Heart left ventricle (tissue), 16 donors: ENCODE data around the gene EHF. TPM values are rescaled to one million over a fixed set of nuclear protein-coding genes. Genes with fewer than 3 reads are reported as not detected.

Experiments used
- ATAC-seq, 4 donors: fragments of 200-7000 bp; cut with Tn5 transposase; one replicate each; pipeline ENCODE4 v1.9.1; 2020 to 2022; ENCODE audit warnings: moderate library complexity in 4 of 4, mild to moderate bottlenecking in 3 of 4, moderate number of reproducible peaks in 1 of 4
- DNase-seq, 5 donors: peaks; one replicate each; pipeline ENCODE4 v3.0.0-alpha.2; 2020
- H3K27ac ChIP-seq, 12 donors: fragments of 200-600 bp; sonication (generic) in 4 of 12; one replicate each; pipeline versions ENCODE4 v1.5.0 to v1.8.0; 2016 to 2022; ENCODE audit warnings: mild to moderate bottlenecking in 2 of 12
- H3K27me3 ChIP-seq, 9 donors: fragments of 200-600 bp; sonication (generic) in 2 of 9; one replicate each; pipeline versions ENCODE4 v1.5.1 to v1.8.0; 2016 to 2022; ENCODE audit warnings: mild to moderate bottlenecking in 3 of 9
- H3K36me3 ChIP-seq, 9 donors: fragments of 200-600 bp; sonication (generic) in 2 of 9; one replicate each; pipeline versions ENCODE4 v1.5.0 to v1.8.0; 2018 to 2022; ENCODE audit warnings: mild to moderate bottlenecking in 2 of 9
- H3K4me1 ChIP-seq, 12 donors: fragments of 200-600 bp; sonication (generic) in 4 of 12; one replicate each; pipeline versions ENCODE4 v1.5.0 to v1.8.0; 2016 to 2022; ENCODE audit warnings: mild to moderate bottlenecking in 3 of 12
- H3K4me3 ChIP-seq, 12 donors: fragments of 200-600 bp; sonication (generic) in 4 of 12; one replicate each; pipeline versions ENCODE4 v1.5.0 to v1.8.0; 2017 to 2022; ENCODE audit warnings: mild to moderate bottlenecking in 9 of 12, moderate library complexity in 4 of 12
- H3K9me3 ChIP-seq, 12 donors: fragments of 200-600 bp; sonication (generic) in 4 of 12; one replicate each; pipeline versions ENCODE4 v1.5.0 to v1.8.0; 2016 to 2022; ENCODE audit warnings: mild to moderate bottlenecking in 1 of 12
- POLR2A ChIP-seq, 2 donors: fragments of 450-650 bp; IDR thresholded peaks; one replicate each; pipeline ENCODE4 v1.6.1; 2017; ENCODE audit warnings: antibody characterized with exemption in 2 of 2, mild to moderate bottlenecking in 2 of 2, moderate library complexity in 2 of 2
- WGBS, 4 donors: extraction: QIAGEN DNeasy Blood & Tissue Kit in 2 of 4; methylation state at CpG; one replicate each; pipeline versions ENCODE4 v1.1.5 to v1.1.7; 2013 to 2018; 5-methylcytosine and 5-hydroxymethylcytosine counted together
- intact Hi-C, 10 donors: fragments of 100-400 bp; cut with DNase I; formaldehyde crosslinking; loops; one replicate each; pipeline versions ENCODE4 v1.11.1 to v1.14.2; 2022
- polyA plus RNA-seq, 2 donors: library from polyadenylated mRNA; stranded (reverse); fragments of 200-250 nt; gene quantifications; one replicate each; pipeline ENCODE4 v1.2.3, GENCODE V29; 2013
- total RNA-seq, 9 donors: library from RNA; depleted of rRNA in 2 of 9; stranded (reverse); fragments of >200 nt in 2 of 9; fragmentation: NEBNext Ultra II Directional in 3 of 9; extraction: Animal tissue kit (Norgen Biotek cat#: 25700) in 3 of 9; gene quantifications; one replicate each; pipeline versions ENCODE4 v1.1.0 to v1.2.4, GENCODE V29; 2016 to 2023
- TF ChIP-seq, protein P1 (sequence below), 12 donors: fragments of 200-600 bp; sonication (generic) in 4 of 12; IDR thresholded peaks; one replicate each; pipeline versions ENCODE4 v1.5.0 to v1.8.0; 2018 to 2022; ENCODE audit warnings: antibody characterized with exemption in 12 of 12, mild to moderate bottlenecking in 5 of 12
- donor health status: ischemic (EF 13 %, LVEDD 7.1; RV severe dilation, severe dysfunction).
- donor health status: healthy with polysubstance abuse.
- donor health status: DM: no; HTN: yes; CAD: no.
- donor health status: DM: no; HTN: no; CAD: no.
- donor health status: ischemic (EF 25% LVEDD 6.9; RV normal size, moderate dysfunction).
- donor health status: ischemic (EF 25% LVEDD 5.7; RV mildly dilated, moderate dysfunction).
- donor health status: healthy.
- donor health status: DM: yes; HTN: yes; CAD: no.
- donor health status: ischemic (EF 35%, LVEDD 5.7; RV mildly dilated, moderate dysfunction).
- donor health status: nonischemic (EF 11% LVEDD 7.7; RV severe dilation, severe dysfunction).
- donor health status: DM: yes; HTN: yes; CAD: no.
- donor health status: PGD.
- donor health status: ischemic (EF 29% LVEDD 5.4; RV normal size, mild dysfunction).
- donor health status: nonischemic (EF 23%, LVEDD 6.1; RV moderate dilation, normal function).

The EHF gene
- total and polyA plus RNA-seq, 11 donors: 0.19 to 1.9 (median 0.67) TPM

DNA sequence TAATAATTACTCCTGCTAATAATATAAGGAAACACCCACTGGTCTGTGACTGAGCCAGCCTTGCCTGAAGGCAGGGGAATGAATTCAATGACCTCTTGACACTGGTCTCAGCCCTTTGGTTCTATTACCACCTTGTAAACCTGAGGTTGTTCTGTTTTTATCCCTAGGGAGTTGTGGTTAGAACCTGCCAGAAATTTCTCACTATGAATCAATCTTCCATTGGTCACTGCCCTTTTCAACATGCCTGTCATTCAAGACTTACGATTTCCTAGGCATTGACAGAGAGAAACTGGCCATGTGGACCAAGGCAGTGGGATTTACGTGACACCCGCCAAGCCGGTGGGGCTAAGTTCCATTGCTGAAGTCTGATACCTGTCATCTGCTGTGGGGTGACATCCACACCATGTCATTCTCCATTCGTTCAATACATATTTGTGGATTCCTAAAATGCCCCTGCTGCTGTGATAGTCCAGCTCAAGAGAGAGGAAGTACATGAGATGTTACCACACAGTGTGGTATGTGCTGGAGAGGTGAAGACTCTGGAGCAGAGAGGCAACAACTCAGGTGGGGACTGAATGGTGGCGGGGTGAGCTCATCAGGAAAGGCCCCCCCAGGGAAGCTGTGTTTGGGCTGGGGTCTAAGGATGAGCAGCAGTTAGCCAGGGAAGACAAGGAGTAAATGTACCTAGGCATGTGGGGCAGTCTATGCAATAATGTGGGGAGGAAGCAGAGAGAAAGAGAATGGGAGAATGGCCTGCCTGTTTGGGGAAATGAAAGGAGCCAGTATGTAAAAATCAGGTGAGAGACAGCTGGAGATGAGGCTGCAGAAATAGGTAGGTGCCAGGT lies 15.2 kb upstream of the EHF start:
- Histone ChIP-seq H3K27ac (no peak overlapping the region), H3K4me3 (no peak overlapping the region), H3K27me3 (no peaks in the 10 kb centered on the region), H3K4me1 (peaks cover 0 to 11% (median 2%) of the 10 kb centered on the region in 12 donors), H3K9me3 (no peaks in the 10 kb centered on the region), H3K36me3 (no peaks in the 10 kb centered on the region)
- intact Hi-C loops: no loop called here
- no peak for DNase-seq
- no peak for TF ChIP-seq POLR2A (IDR thresholded peaks at IDR 0.05)
- TF ChIP-seq, protein P1, sequence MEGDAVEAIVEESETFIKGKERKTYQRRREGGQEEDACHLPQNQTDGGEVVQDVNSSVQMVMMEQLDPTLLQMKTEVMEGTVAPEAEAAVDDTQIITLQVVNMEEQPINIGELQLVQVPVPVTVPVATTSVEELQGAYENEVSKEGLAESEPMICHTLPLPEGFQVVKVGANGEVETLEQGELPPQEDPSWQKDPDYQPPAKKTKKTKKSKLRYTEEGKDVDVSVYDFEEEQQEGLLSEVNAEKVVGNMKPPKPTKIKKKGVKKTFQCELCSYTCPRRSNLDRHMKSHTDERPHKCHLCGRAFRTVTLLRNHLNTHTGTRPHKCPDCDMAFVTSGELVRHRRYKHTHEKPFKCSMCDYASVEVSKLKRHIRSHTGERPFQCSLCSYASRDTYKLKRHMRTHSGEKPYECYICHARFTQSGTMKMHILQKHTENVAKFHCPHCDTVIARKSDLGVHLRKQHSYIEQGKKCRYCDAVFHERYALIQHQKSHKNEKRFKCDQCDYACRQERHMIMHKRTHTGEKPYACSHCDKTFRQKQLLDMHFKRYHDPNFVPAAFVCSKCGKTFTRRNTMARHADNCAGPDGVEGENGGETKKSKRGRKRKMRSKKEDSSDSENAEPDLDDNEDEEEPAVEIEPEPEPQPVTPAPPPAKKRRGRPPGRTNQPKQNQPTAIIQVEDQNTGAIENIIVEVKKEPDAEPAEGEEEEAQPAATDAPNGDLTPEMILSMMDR (IDR thresholded peaks at IDR 0.05): no peak
- 75 to 89% (median 79%) methylated on average over 6 of the region's 6 CpGs for WGBS, 4 donors
- no peak for ATAC-seq

DNA sequence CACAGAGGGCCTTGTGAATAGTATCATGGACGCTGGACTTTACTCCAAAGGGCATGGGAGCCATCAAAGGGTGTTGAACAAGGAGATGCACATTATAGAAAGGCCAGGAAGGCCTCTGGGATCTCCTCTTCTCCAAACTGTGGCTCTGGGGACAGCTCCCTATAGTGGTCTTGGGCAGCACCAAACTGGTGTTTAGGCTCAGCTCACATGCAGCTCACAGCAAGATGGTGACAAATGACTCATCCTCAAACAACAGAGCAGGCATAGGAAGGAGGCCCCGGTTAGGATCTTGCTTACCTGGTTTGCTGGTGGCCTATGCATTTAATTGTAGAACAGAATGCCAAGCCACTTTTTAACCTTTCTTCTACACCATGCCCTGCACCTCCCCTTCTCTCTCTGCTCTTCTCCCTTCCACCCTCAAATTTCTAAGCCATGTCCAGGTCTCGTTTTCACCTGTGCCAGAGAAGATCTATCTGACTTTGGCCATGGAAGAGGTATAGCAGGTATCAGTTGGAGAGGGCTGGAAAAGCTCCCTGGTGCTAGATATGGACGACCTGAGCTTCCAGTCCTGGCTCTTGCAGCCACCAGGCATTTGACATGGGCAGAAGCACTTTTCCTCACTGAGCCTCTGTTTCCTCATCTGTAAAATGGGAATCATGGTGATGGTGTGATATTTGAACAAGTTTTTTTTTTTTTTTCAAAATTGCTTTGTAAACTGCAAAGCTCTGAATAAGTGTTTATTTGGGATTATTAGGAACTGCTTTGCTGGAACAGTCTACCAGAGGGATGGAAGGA lies 14.4 kb upstream of the EHF start:
- 53 to 60% (median 58%) methylated on average over 4 of the region's 4 CpGs for WGBS, 4 donors
- peaks cover 0 to 2% (median 0%) of the 10 kb centered on the region in 12 donors for H3K4me1 ChIP-seq
- TF ChIP-seq, protein P1 (IDR thresholded peaks at IDR 0.05): no peak
- TF ChIP-seq POLR2A (IDR thresholded peaks at IDR 0.05): no peak
- DNase-seq: no peak
- H3K27ac ChIP-seq: no peak overlapping the region
- intact Hi-C loops: no loop called here
- no peak for ATAC-seq
- no peaks in the 10 kb centered on the region for H3K36me3 ChIP-seq
- H3K9me3 ChIP-seq: no peaks in the 10 kb centered on the region
- no peak overlapping the region for H3K4me3 ChIP-seq
- H3K27me3 ChIP-seq: no peaks in the 10 kb centered on the region

DNA sequence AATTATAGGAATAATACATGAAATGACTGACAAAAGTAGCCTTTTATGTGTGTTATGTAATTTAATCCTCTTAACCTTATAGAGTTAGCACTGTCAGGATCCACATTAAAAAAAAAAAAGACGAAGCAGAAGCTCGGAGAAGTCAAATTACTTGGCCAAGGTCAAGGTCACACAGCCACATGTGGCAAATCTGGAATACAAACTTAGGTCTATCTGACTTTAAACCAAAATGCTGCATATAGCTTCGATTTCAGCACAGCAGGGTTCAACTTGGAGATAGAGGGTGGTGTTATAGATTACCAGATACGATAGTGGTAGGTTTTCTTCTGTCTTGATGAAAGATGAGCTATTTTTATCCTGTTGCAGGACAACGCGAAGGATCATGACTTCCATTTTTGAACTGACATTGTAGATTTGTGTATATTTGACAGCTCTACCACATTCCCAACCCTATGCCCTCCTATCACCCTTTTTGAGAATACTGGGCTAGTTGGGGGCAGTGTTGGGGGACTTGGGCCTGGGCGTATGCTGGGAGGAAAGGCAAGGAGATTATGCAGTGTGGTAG lies 11.6 kb upstream of the EHF start:
- H3K4me1 ChIP-seq: peaks cover 0 to 18% (median 5%) of the 10 kb centered on the region in 12 donors
- DNase-seq: no peak
- ATAC-seq: no peak
- intact Hi-C loops: no loop called here
- no peaks in the 10 kb centered on the region for H3K27me3 ChIP-seq
- TF ChIP-seq, protein P1 (IDR thresholded peaks at IDR 0.05): no peak
- TF ChIP-seq POLR2A (IDR thresholded peaks at IDR 0.05): no peak
- H3K36me3 ChIP-seq: no peaks in the 10 kb centered on the region
- H3K4me3 ChIP-seq: no peak overlapping the region
- no peaks in the 10 kb centered on the region for H3K9me3 ChIP-seq
- H3K27ac ChIP-seq: no peak overlapping the region
- WGBS, 4 donors: 56 to 62% (median 59%) methylated on average over 7 of the region's 7 CpGs

DNA sequence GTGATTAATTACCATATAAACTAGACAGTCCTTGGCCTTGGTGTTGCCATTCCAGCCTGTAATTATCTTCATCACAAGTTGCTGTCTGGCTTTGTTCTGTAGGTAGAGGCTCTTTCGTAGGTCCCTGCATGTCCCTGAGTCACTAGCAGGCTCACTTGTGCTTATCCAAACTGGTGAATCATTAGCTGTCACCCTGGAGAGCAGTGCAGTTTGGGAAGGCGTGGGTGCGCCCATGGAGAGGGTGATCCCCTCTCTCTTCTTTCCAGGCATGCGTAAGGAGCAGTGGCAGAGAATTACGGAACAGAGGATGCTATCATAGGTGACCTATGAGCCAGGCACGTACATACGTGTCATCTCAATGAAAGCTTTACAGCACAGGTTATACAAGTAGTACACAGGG lies 11.0 kb upstream of the EHF start:
- no peaks in the 10 kb centered on the region for H3K36me3 ChIP-seq
- ATAC-seq (no peak), DNase-seq (no peak)
- H3K4me1 ChIP-seq: peaks cover 0 to 23% (median 10%) of the 10 kb centered on the region in 12 donors
- TF ChIP-seq, protein P1 (IDR thresholded peaks at IDR 0.05): no peak
- no peak for TF ChIP-seq POLR2A (IDR thresholded peaks at IDR 0.05)
- no peak overlapping the region for H3K27ac ChIP-seq
- H3K27me3 ChIP-seq: no peaks in the 10 kb centered on the region
- WGBS, 4 donors: 86 to 92% (median 87%) methylated on average over 7 of the region's 7 CpGs
- no peak overlapping the region for H3K4me3 ChIP-seq
- no peaks in the 10 kb centered on the region for H3K9me3 ChIP-seq
- intact Hi-C loops: no loop called here
